Endothelial cell of hepatic sinusoid (primary cell): ENCODE data around the gene CPLANE1.
"Not testable (repeated sequence)": the region's sequence is repeated elsewhere in the genome, so short reads cannot be mapped to it uniquely, and the experiment has no call there.

ENCODE experiments used
- in situ Hi-C: cut with HindIII; loops from 2 replicates; pipeline ENCODE4 v1.10.0; 2017; ENCODE audit warnings: low sequenced_read_pairs

The CPLANE1 gene

GRCh38 chr5:37208883-37209797, 40.0 kb downstream of the CPLANE1 start:
- in situ Hi-C loops, result no loop called here

- in situ Hi-C loops, result no loop called here
Observed at GRCh38 chr5:37207802-37208201, 41.4 kb downstream of the CPLANE1 start.

DNA sequence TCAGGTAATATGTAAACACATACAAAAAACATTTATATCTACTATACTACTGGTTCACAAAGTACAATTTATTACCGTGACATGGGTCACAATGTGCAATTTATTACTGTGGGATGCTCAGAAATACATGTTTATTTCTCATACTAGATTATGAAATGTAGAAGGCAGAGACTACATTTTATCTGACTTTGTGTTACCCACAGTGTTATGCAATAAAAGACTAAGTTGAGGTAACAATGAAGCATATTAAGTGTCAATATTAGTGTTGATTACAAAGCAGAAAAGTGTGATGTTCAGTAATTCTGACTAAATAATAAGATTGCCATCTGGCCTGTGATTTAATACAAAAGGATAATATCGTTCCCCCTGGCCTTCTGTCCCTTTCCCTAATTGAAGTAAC, 42.4 kb downstream of the CPLANE1 start:
- in situ Hi-C loops, result no loop called here

GRCh38 chr5:37198842-37199241, 50.3 kb downstream of the CPLANE1 start:
- in situ Hi-C loops, result no loop called here

- in situ Hi-C loops, result no loop called here
Observed at GRCh38 chr5:37198061-37198460, 51.1 kb downstream of the CPLANE1 start.

DNA sequence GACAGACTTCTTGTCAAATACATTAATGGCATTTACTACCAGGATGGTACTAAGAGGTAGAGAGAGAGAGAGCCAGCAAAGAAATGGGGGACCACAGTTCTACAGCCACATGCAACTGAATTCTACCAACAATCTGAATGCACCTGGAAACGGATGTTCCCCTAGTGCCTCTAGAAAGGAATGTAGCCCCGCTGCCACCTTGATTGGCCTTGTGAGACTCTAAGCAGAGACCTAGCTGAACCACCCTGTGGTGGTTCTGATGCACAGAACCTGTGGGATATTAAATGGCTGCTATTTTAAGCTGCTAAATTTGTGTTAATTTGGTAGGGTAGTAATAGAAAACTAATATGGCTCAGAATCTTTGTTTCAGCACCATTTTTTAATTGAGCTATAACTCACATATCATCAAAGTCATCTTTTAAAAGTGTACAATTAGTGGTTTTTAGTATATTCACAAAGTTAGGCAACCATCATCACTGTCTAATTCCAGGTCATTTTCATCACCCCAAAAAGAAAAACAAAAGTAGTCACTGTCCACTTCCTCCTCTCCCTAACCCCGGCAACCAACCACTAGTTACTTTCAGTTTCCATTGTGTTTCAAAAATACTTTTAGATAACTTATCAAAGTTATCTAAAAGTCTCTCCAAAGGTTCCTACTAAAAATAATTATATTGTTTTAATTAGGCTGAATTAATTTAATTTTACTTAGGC, 51.7 kb downstream of the CPLANE1 start:
- in situ Hi-C loops, result no loop called here

- in situ Hi-C loops, result no loop called here
Observed at GRCh38 chr5:37190592-37190991, 58.6 kb downstream of the CPLANE1 start.

DNA sequence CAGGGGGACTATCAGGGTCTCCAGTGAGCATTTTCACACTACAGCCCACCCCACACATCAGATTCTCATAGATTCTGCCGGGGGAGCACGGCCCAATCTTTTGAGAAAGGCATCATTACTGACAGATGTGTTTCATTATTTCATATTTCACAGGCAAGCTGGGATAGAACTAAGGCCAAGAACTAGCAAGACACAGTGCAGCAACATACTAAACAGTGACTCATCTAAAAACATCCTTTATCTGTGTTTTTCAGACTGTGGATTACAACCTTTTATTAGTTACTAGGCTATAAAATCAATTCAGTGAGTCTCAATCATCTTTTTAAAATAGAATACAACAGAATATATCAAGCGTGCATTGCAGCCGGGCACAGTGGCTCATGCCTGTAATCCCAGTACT, 59.8 kb downstream of the CPLANE1 start:
- in situ Hi-C loops, result no loop called here

- in situ Hi-C loops, result no loop called here
Observed at GRCh38 chr5:37187465-37187977, 61.7 kb downstream of the CPLANE1 start.

DNA sequence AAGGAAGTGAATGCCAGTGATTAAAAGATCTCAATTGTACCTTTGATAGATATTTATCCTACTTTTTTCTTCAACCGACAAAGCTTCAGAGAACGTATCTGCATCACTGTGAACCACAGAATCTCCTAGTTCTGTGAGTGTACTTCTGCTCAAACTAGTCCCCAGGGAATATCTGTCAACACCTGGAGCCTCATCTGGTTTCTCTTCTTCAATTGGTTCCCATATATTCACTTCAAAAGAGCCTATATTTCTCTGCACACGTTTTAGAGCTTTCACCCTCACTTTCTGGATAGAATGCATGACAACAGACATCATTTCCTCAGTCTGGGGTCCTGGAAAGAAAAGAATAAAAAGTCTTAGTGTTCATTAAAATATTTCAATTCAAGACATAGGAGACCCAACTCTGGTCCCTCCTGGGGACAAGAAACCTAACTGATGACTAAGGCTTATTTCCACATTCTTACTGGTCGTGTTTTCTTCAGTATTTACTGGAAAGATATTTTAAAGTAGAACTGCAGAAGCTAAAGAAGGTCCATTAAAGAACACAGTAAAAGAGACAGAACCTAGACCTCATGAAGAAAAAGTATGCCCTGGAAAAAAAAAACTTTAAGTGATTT, 64.3 kb downstream of the CPLANE1 start:
- in situ Hi-C loops, result no loop called here

- in situ Hi-C loops, result no loop called here
Observed at GRCh38 chr5:37182667-37183066, 66.5 kb downstream of the CPLANE1 start.

DNA sequence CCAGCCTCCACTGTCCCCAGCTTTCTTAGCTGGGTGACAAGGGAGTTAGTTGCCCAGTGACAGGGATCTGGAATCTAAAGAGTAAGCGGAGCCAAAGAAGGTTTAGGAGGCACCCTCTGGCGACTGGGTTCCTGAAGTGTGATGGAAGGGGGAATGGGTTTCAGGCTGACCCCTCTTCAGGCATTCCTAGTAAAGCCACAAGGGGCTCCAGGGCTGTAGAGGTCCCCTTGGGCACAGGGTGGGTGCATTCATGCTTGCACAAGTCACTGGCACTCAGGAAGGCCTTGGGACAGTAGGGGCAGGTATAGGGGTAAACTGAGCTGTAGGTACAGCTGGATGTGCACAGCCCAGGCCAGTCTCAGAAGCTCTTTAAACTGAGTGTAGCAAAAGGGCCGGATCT, 74.2 kb downstream of the CPLANE1 start:
- in situ Hi-C loops, result no loop called here

DNA sequence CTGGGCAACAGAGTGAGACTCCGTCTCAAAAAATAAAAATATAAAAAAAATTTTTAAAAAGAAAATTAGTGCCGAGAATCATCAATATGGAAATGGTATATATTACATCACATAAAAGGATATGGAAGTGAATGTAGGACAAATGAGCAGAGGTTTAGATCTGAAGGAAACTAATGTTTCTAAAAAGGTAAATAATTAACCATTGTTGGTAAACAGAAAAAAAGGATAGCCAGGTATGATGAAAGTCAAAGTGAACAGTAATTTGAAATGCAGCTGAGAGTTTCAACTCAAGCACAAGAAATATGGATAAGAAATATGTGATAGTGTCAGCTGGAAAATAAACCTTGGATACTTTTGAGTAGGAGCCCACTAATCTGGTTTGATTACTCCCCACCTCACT, 76.2 kb downstream of the CPLANE1 start:
- in situ Hi-C loops, result no loop called here

DNA sequence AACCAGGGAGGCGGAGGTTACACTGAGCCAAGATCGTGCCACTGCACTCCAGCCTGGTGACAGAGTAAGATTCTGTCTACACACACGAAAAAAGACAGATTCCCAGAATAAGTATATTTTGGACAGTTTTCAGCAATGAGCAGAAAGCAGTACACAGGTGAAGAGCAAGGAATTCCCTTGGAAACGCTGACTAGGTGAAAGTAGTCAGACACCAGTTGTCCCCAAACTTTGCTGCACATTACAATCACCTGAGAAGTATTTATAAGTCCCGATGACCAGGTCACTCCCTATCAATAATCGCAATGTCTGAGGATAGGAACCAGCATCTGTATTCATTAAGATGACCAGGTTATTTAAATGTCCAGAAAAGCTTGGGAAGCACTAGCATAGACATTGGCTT, 78.3 kb downstream of the CPLANE1 start:
- in situ Hi-C loops, result no loop called here

- in situ Hi-C loops, result no loop called here
Observed at GRCh38 chr5:37166197-37166596, 83.0 kb downstream of the CPLANE1 start.

DNA sequence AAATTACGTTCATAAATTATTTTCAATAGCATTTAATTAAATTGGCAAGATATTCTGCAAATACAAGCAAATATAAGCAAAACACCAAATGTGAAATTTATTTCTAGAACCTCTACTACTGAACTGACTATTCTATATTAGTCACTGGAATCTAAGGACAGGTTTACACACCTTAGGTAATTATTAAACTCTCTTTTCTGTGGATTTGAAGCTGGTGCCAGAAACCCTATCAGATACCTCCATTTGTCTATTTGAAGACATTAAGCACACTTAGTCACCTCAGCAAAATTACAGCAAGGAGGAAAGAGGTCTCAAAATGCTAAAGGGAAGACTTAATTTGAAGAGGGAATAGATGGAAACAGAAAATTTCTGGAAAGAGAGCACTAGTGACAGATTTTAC, 83.4 kb downstream of the CPLANE1 start:
- in situ Hi-C loops, result no loop called here

DNA sequence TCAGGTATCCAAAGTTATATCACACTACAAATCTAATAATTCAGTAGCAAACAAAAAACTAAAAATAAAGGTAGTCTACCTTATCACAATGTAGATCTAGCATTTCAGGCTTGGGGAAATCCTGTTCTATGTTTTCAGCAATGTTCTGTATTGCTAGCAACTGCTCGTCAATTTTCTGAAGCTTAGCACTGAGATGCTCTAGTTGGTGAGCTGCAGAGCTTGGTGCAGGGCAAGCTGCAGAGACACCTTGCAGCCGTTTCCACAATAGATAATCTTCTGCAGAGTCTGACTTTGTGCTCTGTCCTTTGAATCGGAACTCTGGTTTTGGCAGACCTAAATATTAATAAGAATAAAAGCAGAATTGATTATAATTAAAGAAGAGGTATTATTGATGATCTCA, 95.5 kb downstream of the CPLANE1 start:
- in situ Hi-C loops, result no loop called here

- in situ Hi-C loops, result no loop called here
Observed at GRCh38 chr5:37146896-37147295, 102.3 kb downstream of the CPLANE1 start.

DNA sequence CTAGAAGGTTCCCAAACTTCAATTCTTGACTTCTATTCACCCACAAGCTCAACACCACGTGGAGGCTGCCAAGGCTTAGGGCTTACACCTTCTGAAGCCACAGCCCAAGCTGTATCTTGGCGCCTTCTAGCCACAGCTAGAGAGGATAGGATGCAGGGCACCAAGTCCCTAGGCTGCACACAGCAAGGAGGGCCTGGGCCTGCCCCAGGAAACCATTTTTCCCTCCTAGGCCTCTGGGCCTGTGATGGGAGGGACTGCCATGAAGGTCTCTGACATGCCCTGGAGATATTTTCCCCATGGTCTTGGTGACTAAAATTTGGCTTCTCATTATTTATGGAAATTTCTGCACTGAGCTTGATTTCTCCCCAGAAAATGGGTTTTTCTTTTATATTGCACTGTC, 112.5 kb downstream of the CPLANE1 start:
- in situ Hi-C loops, result no loop called here

DNA sequence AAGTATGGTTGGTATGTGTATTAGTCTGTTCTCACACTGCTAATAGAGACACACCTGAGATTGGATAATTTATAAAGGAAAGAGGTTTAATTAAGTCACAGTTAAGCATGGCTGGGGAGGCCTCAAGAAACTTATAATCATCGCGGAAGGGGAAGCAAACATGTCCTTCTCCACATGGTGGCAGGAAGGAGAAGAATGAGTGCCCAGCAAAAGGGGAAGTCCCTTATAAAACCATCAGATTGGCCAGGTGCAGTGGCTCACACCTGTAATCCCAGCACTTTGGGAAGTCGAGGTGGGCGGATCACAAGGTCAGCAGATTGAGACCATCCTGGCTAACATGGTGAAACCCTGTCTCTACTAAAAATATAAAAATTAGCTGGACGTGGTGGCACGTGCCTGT, 113.9 kb downstream of the CPLANE1 start:
- in situ Hi-C loops, result not testable (repeated sequence)

DNA sequence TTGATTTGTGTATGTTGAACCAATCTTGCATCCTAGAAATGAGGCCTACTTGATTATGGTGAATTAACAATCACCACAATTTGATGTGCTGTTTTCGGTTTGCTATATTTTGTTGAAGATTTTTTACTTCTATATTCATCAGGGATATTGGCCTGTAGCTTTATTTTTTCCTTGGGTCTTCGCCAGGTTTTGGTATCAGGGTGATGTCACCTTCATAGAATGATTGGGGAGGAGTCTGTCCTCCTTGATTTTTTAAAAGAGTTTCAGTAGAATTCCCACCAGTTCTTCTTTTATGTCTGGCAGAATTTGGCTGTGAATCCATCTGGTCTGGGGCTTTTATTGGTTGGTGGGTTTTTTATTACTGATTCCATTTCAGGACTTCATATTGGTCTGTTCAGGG, 115.2 kb downstream of the CPLANE1 start:
- in situ Hi-C loops, result no loop called here

DNA sequence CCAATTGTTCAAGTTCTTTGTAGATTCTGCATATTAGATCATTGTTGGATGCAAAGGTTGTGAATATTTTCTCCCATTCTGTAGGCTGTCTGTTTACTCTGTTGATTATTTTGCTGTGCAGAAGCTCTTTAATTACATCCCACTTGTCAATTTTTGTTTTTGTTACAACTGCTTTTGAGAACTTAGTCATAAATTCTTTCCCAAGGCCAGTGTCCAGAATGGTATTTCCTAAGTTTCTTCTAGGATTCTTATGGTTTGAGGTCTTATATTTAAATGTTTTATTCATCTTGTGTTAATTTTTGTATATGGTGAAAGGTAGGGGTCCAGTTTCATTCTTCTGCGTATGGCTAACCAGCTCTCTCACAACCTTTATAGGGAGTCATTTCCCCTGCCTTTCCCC, 116.5 kb downstream of the CPLANE1 start:
- in situ Hi-C loops, result no loop called here
